Muscle of back (tissue), 10 donors: Measurements from ENCODE around the gene HOXD11. TPM values are rescaled to one million over a fixed set of nuclear protein-coding genes. Genes with fewer than 3 reads are reported as not detected.

ENCODE experiments used
- polyA plus RNA-seq, 10 donors: library from polyadenylated mRNA; unstranded; fragments of 120-200 nt; gene quantifications; one replicate each; pipeline ENCODE4 v1.2.1, GENCODE V29; 2013; ENCODE audit not compliant: insufficient read length in 10 of 10

Gene HOXD11
- polyA plus RNA-seq, 10 donors, result not detected

Other genes starting within 250 kb of the HOXD11 start
- 10 to 100 TPM; 24.3 to 55.3 (median 34.5) TPM for gene LNPK, start 105.0 kb upstream of the HOXD11 start, polyA plus RNA-seq
- under 1 TPM in 2 of 10 donors, not detected in 8; 0.04 TPM for gene EVX2, start 23.3 kb upstream of the HOXD11 start, polyA plus RNA-seq
- gene HOXD13, start 14.6 kb upstream of the HOXD11 start, polyA plus RNA-seq, result under 1 TPM in 1 of 10 donors, not detected in 9; 0.11 TPM
- gene HOXD12, start 7.5 kb upstream of the HOXD11 start, polyA plus RNA-seq, result not detected
- under 1 TPM; 0.15 to 0.78 (median 0.28) TPM for gene HOXD10, start 9.5 kb downstream of the HOXD11 start, polyA plus RNA-seq
- gene HOXD9, start 15.4 kb downstream of the HOXD11 start, polyA plus RNA-seq, result 10 to 100 TPM in 1 of 10 donors, 1 to 10 TPM in 9; 4.8 to 11.5 (median 5.7) TPM
- 10 to 100 TPM; 30.6 to 43.1 (median 40.2) TPM for gene HOXD8, start 22.4 kb downstream of the HOXD11 start, polyA plus RNA-seq
- 10 to 100 TPM in 2 of 10 donors, 1 to 10 TPM in 8; 3.8 to 11.3 (median 7.3) TPM for gene HOXD4, start 44.3 kb downstream of the HOXD11 start, polyA plus RNA-seq
- gene HOXD3, start 50.0 kb downstream of the HOXD11 start, polyA plus RNA-seq, result 1 to 10 TPM; 2.2 to 5.9 (median 3.2) TPM
- 1 to 10 TPM; 1.1 to 3.2 (median 1.6) TPM for gene HOXD1, start 81.4 kb downstream of the HOXD11 start, polyA plus RNA-seq
- gene MTX2, start 162.2 kb downstream of the HOXD11 start, polyA plus RNA-seq, result 10 to 100 TPM; 49.0 to 65.2 (median 53.2) TPM